ENCODE measurements around the gene DLX2.
"Not testable (repeated sequence)": the region's sequence is repeated elsewhere in the genome, so short reads cannot be mapped to it uniquely, and the experiment has no call there.

DNA sequence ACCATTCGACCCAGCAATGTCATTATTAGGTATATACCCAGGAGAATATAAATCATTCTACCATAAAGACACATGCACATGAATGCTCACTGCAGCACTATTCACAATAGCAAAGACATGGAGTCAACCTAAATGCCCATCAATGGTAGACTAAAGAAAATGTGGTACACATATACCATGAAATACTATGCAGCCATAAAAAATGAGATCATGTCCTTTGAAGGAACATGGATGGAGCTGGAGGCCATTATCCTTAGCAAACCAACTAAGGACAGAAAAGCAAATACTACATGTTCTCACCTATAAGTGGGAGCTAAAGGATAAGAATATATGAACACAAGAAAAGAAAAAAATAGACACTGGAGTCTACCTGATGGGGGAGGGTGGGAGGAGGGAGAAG, 36.0 kb upstream of the DLX2 start:
- TF ChIP-seq, protein P1, sequence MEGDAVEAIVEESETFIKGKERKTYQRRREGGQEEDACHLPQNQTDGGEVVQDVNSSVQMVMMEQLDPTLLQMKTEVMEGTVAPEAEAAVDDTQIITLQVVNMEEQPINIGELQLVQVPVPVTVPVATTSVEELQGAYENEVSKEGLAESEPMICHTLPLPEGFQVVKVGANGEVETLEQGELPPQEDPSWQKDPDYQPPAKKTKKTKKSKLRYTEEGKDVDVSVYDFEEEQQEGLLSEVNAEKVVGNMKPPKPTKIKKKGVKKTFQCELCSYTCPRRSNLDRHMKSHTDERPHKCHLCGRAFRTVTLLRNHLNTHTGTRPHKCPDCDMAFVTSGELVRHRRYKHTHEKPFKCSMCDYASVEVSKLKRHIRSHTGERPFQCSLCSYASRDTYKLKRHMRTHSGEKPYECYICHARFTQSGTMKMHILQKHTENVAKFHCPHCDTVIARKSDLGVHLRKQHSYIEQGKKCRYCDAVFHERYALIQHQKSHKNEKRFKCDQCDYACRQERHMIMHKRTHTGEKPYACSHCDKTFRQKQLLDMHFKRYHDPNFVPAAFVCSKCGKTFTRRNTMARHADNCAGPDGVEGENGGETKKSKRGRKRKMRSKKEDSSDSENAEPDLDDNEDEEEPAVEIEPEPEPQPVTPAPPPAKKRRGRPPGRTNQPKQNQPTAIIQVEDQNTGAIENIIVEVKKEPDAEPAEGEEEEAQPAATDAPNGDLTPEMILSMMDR (IDR thresholded peaks at IDR 0.05), result not testable (repeated sequence)
- TF ChIP-seq EZH2phosphoT487, EZH2 (IDR thresholded peaks at IDR 0.05): not testable (repeated sequence)
